ENCODE measurements around the gene NLRC3. TPM values are rescaled to one million over a fixed set of nuclear protein-coding genes. Genes with fewer than 3 reads are reported as not detected.

Gene NLRC3
- total RNA-seq, 6 donors from 2014 or later = 2.6 to 19.9 (median 3.9) TPM

DNA sequence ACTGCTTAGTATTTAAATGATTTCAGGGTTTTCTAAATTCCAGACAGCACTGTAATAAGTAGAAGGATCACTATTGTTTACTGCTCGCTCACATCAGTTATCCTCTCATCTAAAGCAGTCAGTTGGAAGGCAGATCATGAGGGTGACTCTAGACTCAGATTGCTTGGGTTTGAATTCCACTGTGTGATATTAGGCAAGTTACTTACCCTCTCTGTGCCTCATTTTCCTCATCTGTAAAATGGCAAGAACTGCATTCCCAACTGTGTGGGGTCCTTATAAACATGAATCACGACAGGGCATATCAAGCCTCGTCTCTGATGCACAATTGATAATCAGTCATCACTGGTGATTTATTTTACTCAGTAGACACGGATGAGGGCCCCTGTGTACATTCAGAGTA, 61.3 kb downstream of the NLRC3 start:
- no peak overlapping the region for H3K4me3 ChIP-seq
- ATAC-seq (ENCODE audit: low FRiP score in 2 of 2) (no peak), DNase-seq (no peak)
- H3K27ac ChIP-seq = no peak overlapping the region
- TF ChIP-seq, protein P1, sequence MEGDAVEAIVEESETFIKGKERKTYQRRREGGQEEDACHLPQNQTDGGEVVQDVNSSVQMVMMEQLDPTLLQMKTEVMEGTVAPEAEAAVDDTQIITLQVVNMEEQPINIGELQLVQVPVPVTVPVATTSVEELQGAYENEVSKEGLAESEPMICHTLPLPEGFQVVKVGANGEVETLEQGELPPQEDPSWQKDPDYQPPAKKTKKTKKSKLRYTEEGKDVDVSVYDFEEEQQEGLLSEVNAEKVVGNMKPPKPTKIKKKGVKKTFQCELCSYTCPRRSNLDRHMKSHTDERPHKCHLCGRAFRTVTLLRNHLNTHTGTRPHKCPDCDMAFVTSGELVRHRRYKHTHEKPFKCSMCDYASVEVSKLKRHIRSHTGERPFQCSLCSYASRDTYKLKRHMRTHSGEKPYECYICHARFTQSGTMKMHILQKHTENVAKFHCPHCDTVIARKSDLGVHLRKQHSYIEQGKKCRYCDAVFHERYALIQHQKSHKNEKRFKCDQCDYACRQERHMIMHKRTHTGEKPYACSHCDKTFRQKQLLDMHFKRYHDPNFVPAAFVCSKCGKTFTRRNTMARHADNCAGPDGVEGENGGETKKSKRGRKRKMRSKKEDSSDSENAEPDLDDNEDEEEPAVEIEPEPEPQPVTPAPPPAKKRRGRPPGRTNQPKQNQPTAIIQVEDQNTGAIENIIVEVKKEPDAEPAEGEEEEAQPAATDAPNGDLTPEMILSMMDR (IDR thresholded peaks at IDR 0.05) = no peak
- no peak for TF ChIP-seq POLR2AphosphoS5 (IDR thresholded peaks at IDR 0.05)
- TF ChIP-seq EP300 (IDR thresholded peaks at IDR 0.05) = no peak
- TF ChIP-seq POLR2A (IDR thresholded peaks at IDR 0.05) = no peak
- no peaks in the 10 kb centered on the region for H3K9me3 ChIP-seq
- peaks cover 3 to 94% (median 71%) of the 10 kb centered on the region in 4 donors for H3K36me3 ChIP-seq
- no peaks in the 10 kb centered on the region for H3K27me3 ChIP-seq
- 96 to 99% methylated on average over 4 of the region's 4 CpGs for WGBS, 2 donors
- no peaks in the 10 kb centered on the region for H3K4me1 ChIP-seq

DNA sequence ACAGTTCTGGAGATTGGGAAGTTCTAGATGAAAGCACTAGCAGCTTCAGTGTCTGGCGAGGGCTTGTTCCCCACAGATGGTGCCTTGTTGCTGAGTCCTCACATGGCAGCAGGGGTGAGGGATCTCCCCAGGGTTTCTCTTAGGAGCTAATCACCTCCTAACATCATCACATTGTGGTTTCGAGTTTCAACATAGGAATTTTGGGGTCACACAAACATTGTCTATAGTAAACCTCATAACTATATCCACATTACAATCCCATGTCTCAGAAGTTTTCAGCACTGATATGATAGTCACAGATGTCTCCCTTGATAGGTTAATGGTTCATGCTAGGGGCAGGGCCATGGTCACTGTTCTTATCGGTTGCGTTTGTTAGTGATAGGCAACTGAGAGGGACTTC, 62.6 kb downstream of the NLRC3 start:
- Histone ChIP-seq H3K4me1 (no peaks in the 10 kb centered on the region), H3K27ac (no peak overlapping the region), H3K4me3 (no peak overlapping the region), H3K9me3 (no peaks in the 10 kb centered on the region), H3K36me3 (peaks cover 7 to 92% (median 68%) of the 10 kb centered on the region in 4 donors), H3K27me3 (no peaks in the 10 kb centered on the region)
- no peak for DNase-seq
- 92 to 97% methylated on average over 4 of the region's 4 CpGs for WGBS, 2 donors
- TF ChIP-seq, protein P1 (IDR thresholded peaks at IDR 0.05) = no peak
- no peak for TF ChIP-seq POLR2A (IDR thresholded peaks at IDR 0.05)
- no peak for TF ChIP-seq POLR2AphosphoS5 (IDR thresholded peaks at IDR 0.05)
- TF ChIP-seq EP300 (IDR thresholded peaks at IDR 0.05) = no peak
- no peak for ATAC-seq (ENCODE audit: low FRiP score in 2 of 2)

DNA sequence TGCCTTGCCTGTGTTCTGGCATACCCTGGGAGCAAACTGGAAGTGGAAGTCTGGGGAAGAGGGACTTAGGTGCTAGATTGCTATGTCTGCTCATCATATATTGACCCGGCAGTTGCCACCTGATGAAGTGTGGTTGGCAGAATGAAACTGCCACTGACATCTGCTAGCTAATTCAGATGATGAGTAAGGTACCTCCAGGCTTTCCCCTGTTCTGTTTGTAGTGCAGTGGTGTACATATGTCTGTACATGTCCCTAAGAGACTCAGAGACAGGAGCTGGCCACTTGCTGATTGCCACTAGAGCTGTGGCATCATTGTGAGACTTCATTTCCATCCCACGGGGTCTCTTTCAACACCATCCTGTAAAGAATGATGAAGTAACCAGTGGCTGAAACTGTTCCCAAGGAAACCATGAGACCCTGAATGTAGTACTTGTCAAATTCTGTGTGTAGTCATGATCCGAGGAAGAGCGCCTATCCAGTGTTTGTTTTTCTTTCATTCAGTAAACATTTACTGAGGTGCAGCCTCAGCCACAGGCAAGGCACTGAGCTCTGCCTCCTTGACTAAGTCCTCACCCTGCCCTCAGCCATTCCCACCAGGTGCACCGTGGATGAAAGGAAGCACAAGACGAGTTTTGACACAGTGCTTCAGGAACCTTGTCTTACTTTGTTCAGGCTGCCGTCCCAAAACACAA, 63.2 kb downstream of the NLRC3 start:
- no peak for TF ChIP-seq POLR2A (IDR thresholded peaks at IDR 0.05)
- no peak for TF ChIP-seq EP300 (IDR thresholded peaks at IDR 0.05)
- TF ChIP-seq, protein P1 (IDR thresholded peaks at IDR 0.05) = no peak
- no peak for TF ChIP-seq POLR2AphosphoS5 (IDR thresholded peaks at IDR 0.05)
- Histone ChIP-seq H3K36me3 (peaks cover 7 to 92% (median 66%) of the 10 kb centered on the region in 4 donors), H3K4me3 (no peak overlapping the region), H3K9me3 (no peaks in the 10 kb centered on the region), H3K27me3 (no peaks in the 10 kb centered on the region), H3K27ac (no peak overlapping the region), H3K4me1 (no peaks in the 10 kb centered on the region)
- 78 to 80% methylated on average over 7 of the region's 7 CpGs for WGBS, 2 donors
- DNase-seq (no peak), ATAC-seq (ENCODE audit: low FRiP score in 2 of 2) (no peak)

DNA sequence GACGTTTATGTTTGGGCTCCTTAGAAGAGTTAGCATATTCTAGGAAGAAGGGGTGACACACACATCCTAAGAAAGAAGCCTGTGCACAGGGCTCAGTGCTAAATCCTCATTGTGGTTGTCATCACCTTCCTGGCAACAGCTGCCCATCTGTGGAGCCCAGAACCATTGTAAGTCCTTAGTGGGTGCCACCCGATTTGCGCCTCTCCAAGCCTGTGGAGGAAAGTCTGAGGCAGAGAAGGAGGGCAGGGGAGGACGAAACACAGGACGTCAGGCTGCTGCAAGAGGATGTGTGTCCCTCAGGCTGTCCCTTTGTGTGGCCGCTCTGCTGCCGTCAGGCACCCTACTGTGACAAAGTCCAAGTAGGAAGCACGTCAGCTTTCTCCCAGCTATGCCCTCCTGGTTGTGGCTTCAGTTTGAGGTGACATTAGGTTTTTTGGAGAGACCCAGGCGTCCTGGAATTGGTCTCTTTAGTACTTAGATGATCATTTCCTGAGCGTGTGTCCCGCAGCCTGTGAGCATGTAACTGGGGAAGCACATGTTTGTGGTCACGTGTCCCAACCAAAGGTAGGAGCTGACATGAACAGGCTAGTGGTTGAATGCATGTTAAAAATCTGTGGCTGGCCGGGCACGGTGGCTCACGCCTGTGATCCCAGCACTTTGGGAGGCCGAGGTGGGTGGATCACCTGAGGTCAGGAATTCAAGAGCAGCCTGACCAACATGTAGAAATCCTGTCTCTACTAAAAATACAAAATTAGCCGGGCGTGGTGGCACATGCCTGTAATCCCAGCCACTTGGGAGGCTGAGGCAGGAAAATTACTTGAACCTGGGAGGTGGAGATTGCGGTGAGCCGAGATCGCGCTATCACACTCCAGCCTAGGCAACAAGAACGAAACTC, 65.7 kb downstream of the NLRC3 start:
- no peaks in the 10 kb centered on the region for H3K4me1 ChIP-seq
- ATAC-seq (ENCODE audit: low FRiP score in 2 of 2) = no peak
- H3K36me3 ChIP-seq = peaks cover 7 to 95% (median 58%) of the 10 kb centered on the region in 4 donors
- TF ChIP-seq POLR2A (IDR thresholded peaks at IDR 0.05) (no peak), POLR2AphosphoS5 (IDR thresholded peaks at IDR 0.05) (no peak), EP300 (IDR thresholded peaks at IDR 0.05) (no peak)
- TF ChIP-seq, protein P1 (IDR thresholded peaks at IDR 0.05) = no peak
- DNase-seq = no peak
- 91 to 94% methylated on average over 19 to 23 of the region's 23 CpGs for WGBS, 2 donors
- H3K4me3 ChIP-seq = no peak overlapping the region
- no peaks in the 10 kb centered on the region for H3K9me3 ChIP-seq
- H3K27ac ChIP-seq = no peak overlapping the region
- H3K27me3 ChIP-seq = no peaks in the 10 kb centered on the region

Measured in upper lobe of left lung (tissue), 6 donors.